OCI-M1 (cell line): ENCODE data around the gene QDPR.
A peak's percentile ranks its signal among the peaks of the same experiment; 100 is the strongest.
"Not testable (repeated sequence)": the region's sequence is repeated elsewhere in the genome, so short reads cannot be mapped to it uniquely, and the experiment has no call there.

Experiments used
- DNase-seq: peaks from one replicate; lab custom pipeline; 2025; lab: John Stamatoyannopoulos, UW

Gene QDPR

GRCh38 chr4:17492058-17492741 is 19.7 kb downstream of the QDPR start:
- DNase-seq, result no peak

DNA sequence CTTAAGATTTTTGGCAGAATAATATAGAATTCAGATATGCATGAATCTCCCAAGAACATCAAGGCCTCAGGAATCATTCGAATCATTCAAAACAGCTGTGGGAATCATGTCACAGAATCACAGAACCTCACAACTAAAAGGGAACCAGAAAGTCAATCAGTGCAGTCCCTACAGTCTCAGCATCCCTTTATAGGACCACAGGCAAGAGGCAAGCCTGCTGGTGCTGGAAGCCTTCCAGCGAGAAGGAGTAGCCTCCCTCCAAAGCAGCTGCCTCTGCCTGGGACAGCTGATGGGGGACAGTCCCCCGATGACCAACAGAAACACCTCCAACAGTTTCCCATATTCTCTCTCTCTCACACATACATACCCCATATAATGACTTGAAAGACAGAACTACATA is 20.7 kb downstream of the QDPR start:
- DNase-seq, result no peak

- DNase-seq, result no peak
Measured at GRCh38 chr4:17490575-17491059, 21.3 kb downstream of the QDPR start.

- no peak for DNase-seq
Measured at GRCh38 chr4:17489721-17490120, 22.2 kb downstream of the QDPR start.

DNA sequence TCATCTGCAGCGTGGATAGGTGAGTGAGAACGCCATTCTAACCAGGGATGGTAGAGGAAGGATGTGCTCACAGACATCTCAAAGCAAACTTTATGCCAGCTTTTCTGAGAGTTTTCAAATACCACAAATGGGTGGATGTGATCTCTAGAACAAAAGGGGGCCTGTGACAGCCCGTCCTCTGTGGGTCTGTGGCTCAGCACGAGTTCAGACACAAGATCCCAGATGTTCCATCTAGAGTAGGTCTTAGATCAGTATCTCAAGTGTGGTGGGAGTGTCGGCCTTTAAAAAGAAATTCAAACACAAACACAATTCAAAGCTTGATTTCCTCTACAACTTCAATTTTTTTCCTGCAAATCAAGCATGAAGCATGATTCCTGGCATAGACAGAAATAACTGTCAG is 22.8 kb downstream of the QDPR start:
- DNase-seq, result no peak

GRCh38 chr4:17482716-17483115 is 29.2 kb downstream of the QDPR start:
- no peak for DNase-seq

DNA sequence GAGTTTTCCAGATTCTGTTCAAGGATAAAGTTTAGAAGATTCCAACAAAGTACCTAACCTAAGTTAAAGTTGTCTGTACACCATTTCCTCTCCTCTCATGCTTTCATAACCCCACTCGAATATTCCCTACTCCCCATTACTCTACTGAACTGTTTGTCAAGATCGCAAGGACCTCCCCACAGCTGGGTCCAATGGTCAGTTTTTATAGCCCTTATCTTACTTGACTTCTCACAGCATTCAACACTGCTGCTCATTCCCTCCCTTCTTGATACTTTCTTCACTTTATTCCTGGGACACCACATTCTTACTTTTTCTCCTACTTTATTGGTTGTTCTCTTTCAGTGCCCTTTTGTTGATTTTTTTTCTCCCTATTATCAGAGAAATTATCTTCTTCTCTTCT is 30.9 kb downstream of the QDPR start:
- DNase-seq, result no peak

GRCh38 chr4:17480210-17480927 is 31.5 kb downstream of the QDPR start:
- no peak for DNase-seq

GRCh38 chr4:17477774-17478472 is 34.0 kb downstream of the QDPR start:
- no peak for DNase-seq

- peak; percentile 6 for DNase-seq
Measured at GRCh38 chr4:17476853-17477252, 35.0 kb downstream of the QDPR start.

GRCh38 chr4:17475481-17475880 is 36.4 kb downstream of the QDPR start:
- DNase-seq, result no peak

DNA sequence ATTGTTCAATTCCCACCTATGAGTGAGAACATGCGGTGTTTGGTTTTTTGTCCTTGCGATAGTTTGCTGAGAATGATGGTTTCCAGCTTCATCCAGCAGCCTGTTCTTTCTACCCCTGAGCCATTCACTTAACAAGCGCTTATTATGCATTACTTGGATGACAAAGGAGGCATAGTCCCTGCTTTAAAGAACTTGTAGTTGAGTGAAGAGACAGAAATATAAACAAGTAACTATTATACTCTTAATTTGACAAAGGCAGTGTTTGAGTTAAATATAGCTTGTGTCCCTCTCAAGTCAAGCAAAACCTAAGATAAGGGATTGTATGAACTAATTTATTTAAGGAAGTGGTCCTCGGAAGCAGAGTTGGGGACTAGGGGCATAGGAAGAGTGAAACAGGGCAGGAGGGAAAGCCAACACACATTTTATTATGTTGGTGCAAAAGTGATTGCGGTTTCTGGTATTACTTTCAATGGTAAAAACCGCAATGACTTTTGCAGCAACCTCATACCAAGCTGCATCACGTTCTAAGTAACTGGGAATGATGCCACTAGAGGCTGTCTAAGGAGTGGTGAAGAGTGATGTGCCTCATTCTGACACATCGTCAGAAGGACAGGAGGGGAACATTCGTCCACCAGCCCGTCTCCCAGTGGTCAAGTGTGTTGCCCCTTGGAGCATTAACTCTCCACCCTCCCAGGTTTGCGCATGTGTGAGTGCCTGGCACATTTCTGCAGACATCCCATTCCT is 41.8 kb downstream of the QDPR start:
- DNase-seq, result no peak

GRCh38 chr4:17468619-17469221 is 43.2 kb downstream of the QDPR start:
- DNase-seq, result no peak

- no peak for DNase-seq
Measured at GRCh38 chr4:17463606-17464005, 48.3 kb downstream of the QDPR start.

- DNase-seq, result no peak
Measured at GRCh38 chr4:17450269-17450804, 61.6 kb downstream of the QDPR start.

DNA sequence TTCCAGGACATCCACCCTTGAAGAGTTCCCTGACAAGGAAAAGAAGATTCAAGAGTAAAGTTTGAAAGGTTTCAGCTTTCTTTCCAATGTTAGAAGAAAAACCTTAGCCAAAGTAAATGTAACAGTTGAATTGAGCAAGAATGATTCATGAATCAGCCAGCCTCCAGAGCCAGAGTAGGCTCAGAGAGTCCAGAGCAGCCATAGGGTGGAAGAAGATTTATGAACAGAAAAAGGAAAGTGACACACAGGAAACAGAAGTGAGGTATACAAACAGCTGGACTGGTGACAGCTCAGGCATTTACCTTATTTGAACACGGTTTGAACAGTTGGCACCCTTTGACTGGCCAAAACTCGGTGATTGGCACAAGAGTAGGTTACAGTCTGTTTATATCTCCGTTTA is 63.2 kb downstream of the QDPR start:
- DNase-seq, result no peak

DNA sequence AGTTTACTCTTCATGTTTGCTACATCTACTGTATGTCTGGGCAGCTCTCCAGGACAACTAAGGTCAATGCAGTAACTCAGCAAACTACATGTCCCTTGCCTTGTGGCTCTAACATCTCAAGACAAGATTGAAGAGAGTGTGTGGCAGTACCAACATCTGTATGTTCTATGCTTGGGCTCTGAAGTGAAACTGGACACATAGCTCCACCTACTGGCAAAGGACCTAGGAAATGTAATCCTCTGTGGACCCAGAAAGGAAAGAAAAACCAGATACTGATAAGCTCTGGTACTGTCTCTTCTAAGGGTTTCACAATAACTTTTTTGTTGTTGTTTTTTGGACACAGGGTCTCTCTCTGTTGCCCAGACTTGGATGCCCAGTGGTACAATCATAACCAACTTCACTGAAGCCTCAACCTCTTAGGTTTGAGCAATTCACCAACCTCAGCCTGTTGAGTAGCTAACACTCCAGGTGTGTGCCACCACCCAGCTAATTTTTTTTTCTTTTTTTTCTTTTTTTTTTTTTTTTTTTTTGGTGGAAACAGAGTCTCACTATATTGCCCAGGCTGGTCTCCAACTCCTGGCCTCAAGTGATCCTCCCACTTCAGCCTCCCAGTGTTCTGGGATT is 64.1 kb downstream of the QDPR start:
- peak; percentile 89 for DNase-seq

- DNase-seq, result no peak
Measured at GRCh38 chr4:17447056-17447455, 64.8 kb downstream of the QDPR start.

DNA sequence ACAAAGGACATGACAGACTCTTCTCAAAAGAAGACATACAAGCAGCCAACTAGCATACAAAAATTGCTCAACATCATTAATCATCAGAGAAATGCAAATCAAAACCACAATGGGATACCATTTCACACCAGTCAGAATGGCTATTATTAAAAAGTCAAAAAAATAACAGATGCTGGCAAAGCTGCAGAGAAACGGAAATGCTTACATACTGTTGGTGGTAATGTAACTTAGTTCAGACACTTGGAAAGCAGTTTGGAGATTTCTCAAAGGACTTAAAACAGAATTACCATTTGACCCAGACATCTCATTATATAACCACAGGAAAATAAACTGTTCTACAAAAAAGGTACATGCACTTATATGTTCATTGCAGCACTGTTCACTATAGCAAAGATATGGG is 69.4 kb downstream of the QDPR start:
- DNase-seq, result not testable (repeated sequence)

- no peak for DNase-seq
Measured at GRCh38 chr4:17437396-17437795, 74.5 kb downstream of the QDPR start.

DNA sequence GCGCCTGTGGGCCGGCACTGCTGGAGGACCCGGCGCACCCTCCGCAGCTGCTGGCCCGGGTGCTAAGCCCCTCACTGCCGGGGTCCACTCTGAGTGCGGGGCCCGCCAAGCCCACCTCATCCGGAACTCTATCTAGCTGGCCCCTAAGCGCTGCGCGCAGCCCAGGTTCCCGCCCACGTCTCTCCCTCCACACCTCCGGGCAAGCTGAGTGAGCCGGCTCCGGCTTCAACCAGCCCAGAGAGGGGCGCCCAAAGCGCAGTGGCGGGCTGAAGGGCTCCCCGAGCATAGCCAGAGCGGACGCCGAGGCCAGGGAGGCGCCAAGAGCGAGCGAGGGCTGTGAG is 75.2 kb downstream of the QDPR start:
- no peak for DNase-seq
